Activated effector memory CD4-positive, alpha-beta T cell treated with anti-CD3 and anti-CD28 coated beads, Interleukin-2, amount 50 U/mL, for 16 hours (primary cell): ENCODE results near the gene OR1L6.

ENCODE experiments used
- DNase-seq: peaks from one replicate; pipeline ENCODE4 v3.0.0-alpha.2; 2020

The OR1L6 gene, protein sequence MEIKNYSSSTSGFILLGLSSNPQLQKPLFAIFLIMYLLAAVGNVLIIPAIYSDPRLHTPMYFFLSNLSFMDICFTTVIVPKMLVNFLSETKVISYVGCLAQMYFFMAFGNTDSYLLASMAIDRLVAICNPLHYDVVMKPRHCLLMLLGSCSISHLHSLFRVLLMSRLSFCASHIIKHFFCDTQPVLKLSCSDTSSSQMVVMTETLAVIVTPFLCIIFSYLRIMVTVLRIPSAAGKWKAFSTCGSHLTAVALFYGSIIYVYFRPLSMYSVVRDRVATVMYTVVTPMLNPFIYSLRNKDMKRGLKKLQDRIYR

DNA sequence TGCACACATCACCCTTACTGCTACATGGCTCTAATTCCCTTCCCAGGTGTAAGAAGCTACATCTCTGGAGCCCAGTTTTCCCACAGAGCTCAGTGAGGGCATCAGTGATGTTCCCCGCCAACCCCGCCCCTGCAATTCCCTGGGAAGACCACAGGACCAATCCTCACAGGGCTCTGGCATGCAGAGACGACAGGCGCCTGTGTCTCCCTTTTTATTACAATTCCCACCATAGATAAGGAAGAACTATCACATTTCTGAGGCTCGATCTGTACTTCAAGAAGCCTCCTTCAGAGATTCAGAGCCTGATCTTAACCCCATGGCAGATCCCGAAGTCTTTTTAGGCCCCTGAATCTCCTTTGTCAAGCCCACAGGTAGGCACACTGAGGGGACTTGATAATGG lies at the start of gene OR1L6:
Gene OR1L6, plus strand, starts transcription at position 301 of the 400 bp plus-strand sequence. CDS start 7,545 bp downstream, outside the sequence.
- DNase-seq, result no peak

DNA sequence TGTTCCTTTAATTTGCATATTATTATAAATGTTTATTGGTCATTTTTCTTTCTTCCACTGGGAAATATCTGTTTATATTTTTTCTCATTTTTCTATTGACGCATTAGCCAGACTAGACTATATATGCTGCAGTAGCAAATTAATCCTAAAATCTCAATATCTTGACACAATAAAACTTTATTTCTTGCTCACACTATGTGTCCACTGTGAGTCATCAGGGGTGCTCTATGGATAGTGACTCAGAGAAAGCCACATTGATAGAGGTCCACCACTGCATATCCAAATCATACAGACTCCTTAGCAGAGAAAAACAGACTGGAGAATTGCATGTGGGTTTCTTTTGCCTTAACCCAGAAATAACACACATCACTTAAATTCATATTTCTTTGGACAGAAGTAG lies 46.4 kb upstream of the OR1L6 start:
- no peak for DNase-seq

DNA sequence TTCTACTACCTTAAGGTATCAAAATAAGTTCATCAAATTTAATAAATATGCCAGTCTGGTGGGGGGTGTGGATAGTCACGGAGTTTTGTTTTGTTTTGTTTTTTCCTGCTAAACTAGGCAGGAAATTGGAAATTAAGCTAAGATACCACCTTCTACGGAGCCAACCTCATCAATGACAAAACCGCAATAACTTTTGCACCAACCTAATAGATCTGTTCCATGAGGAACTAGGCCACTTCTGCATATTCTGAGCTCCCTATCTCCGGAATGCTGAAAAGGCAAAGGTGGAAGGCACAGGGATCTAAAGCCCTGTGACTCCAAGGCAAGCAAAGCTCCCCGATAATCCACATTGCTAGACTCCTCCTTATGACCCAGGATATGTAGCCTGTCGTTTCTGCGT lies 24.1 kb upstream of the OR1L6 start:
- DNase-seq, result no peak

DNA sequence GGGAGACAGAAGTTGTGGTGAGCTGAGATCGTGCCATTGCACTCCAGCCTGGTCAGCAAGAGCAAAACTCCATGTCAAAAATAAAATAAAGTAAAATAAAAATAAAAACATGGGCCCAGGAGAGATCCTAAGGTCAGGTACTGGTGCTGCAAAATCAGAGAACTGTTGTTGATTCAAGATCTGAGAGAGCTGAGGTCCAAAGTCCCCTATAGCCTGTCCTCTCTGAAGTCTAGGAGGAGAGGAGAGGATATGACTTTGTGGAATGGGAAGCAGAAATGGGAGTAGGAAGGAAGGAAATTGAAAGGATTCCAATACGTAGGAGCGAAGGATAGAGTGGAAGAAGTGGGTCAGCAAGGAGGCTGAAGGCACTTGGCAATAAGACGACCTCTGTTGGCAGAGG lies 22.9 kb upstream of the OR1L6 start:
- no peak for DNase-seq

DNA sequence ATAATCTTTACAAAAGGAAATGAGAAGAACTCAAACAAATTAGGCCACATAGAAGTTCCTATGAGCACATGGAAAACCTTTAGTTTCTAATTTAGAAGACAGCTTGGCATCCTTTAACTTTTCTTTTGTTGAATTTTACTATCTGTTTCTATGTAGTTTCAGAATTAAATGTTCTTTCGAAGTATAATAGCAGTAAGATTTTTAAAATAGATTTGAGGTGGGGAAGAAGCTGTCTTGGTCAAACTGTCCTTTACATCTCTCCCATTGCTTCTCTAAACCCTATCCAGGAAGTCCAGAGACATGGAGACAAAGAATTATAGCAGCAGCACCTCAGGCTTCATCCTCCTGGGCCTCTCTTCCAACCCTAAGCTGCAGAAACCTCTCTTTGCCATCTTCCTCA lies 18.4 kb upstream of the OR1L6 start, which contains the start of gene OR1L4:
Gene OR1L4, plus strand, starts transcription at position 301 of the 400 bp plus-strand sequence. Its CDS starts 0 bp downstream, at position 301.
- DNase-seq, result no peak

DNA sequence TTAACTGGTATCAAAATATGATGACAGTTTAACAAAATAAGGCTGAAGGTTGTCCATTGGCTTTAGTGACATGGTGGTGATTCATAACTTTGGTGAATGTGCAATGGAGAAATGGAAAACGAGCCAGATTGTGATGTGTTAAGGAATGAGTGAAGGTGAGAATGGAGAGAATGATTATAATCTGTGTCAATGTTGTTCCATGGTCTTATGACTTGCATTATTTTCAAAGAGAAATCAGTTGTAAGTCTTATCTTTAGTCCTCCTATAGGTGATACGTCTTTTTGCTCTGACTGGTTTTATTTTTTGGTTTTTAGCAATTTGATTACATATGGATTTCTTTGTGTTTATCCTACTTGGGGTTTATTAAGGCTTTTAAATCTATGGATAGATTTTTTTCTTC lies 12.7 kb downstream of the OR1L6 start:
- DNase-seq, result no peak

DNA sequence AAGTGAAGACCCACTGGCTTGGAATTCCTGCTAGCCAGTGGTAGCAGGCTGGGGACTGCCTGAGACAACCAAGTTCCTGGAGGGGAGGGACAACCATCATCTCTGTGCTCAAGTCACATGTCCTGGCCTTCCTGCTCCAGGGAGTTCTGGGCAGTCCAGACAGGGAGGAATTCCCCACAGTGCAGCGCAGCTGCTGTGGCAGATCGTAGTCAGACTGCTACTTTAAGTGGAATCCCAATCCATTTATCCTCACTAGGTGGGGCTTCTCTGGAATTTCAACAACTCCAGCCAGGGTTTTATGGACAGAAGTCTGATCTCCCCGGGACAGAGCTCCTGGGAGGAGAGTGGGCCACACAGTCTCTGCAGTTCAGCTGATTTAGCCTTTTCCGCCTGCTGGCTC lies 25.7 kb downstream of the OR1L6 start:
- no peak for DNase-seq

DNA sequence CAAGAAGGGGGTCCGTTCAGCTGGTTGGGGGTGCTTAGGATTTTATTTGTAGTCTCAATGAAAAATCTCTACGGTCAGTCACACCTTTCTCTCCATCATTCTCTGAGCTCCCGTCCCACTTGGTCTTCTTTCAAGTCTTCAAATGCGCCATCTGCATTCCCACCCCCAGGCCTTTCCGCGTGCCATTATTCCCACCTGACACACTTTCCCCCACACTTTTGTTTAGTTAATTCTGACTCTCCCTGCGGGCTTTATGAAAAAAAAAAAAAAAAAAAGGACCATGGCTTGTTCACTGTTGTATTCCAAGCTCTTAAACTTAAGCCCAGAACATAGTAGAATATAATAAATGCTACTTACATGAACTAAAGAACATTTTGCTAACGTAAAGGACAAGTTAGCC lies 34.9 kb downstream of the OR1L6 start:
- no peak for DNase-seq

DNA sequence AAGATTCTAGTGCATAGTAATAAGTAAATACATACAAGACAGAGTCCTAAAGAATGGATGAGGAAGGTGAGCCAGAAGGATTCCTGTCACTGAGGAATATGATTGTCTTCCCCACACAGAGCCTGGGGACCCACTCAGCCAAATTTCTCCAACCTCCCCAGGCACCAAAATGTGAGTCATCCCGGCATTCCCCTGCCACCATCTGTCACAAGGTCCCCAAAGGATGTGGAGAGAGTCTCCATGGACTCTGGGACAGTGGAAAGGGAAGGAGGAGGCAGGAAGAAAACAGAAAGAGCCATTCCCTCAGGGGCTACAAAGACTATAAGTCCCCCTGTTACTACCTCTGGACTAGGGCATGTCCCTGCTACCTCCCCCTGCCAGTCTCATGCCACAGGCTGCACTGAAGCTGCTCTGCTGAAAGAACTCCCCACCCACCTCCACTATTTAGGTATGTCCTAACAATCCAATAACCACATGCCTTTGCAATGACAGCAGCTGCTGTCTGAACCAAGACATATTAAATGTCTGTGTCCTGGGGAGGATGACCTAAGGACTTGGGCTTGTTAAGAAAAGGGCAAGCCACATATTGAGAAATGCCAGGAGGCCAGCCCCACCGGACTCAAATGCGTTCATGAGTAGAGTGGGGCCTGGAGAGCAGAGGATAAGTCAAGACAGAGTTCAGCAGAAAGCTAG lies 36.0 kb downstream of the OR1L6 start:
- no peak for DNase-seq

DNA sequence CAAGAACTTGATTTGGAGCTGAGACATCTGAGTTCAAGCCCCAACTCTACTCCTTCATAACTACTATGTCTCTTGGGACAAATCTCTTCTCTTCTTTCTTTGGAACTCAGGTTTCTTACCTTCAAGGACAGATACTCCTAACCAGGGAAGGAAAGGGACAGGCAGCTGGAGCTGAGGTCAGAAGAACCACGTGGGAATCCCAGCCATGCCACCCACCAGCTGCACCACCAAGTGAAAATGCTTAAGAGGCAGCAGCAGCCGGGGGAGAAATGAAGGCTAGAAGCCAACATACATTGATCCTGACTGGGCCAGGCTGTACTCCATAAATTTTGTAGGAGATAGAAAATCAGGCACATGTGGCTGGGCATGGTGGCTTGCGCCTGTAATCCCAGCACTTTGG lies 37.1 kb downstream of the OR1L6 start:
- DNase-seq, result no peak

DNA sequence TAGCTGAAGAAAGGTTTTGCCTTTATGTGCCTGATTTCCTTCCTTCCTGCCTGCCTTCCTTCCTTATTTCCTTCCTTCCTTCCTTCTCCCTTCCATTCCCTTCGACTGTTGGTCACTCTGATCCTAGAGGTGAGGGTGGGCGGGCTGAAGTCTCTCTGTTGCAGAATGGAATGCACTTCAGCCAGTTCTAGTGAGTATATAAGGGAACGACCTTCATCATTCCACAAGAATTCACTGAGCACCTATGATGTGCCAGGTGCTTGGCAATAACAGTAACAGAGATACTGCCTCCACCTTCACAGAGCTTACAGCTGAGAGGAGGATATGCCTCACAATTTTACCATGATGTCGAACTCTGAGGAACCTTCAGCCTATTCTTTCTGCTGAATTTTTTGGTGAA lies 37.9 kb downstream of the OR1L6 start:
- no peak for DNase-seq

DNA sequence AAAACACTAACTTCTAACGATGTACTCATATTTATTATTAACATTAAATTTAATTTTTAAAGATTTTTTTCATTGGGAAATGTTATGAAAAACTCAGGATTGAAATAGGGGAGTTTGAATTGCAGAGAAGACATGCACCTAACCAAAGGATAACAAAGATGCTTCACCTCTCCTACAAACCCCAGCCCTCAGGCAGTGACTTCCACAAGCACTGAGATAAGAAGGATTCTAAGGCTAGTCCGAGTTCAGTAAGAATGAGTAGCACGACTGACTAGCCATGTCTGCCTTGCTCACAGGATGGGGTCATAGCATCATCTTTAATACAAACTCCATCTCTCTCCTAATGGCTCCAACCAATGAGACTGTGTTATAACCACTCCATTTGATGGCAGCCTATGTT lies 39.6 kb downstream of the OR1L6 start:
- DNase-seq, result no peak

DNA sequence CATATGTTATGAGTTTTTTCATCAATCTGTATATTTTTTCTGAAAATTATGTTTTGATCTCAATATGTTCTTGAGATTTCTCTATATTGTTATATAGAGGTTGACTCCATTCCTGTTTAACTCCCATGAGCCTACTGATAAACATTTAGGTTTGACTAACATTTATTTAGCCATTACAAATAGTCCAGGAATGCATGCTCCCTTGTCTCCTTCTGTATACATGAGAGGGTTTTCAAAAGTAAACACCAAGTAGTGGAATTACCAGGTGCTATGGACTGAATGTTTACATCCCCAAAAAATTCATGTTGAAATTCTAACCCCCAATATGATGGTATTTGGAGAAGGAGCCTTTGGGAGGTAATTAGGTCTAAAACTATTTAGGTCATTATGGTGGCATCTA lies 43.2 kb downstream of the OR1L6 start:
- no peak for DNase-seq

DNA sequence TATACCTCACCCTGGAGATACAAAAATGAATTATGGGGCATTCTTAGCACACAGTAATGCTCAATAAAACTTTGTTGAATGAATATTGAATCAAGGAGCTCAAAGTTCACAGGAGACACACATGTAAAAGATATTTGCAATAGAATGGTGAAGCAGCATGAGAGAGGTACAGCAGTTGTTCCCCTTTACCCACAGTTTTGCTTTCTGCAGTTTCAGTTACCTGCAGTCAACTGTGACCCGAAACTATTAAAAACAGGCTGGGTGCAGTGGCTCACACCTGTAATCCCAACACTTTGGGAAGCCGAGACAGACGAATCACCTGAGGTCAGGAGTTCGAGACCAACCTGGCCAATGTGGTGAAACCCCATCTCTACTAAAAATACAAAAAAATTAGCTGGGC lies 44.2 kb downstream of the OR1L6 start:
- DNase-seq, result no peak

DNA sequence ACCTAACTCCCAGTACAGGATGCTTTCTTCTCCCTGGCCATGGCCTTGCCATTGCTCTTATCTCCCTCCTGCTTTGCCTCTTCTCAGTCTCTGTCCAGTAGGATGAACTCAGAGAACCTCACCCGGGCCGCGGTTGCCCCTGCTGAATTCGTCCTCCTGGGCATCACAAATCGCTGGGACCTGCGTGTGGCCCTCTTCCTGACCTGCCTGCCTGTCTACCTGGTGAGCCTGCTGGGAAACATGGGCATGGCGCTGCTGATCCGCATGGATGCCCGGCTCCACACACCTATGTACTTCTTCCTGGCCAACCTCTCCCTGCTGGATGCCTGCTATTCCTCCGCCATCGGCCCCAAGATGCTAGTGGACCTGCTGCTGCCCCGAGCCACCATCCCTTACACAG lies 46.7 kb downstream of the OR1L6 start, which contains the start of gene OR5C1:
Gene OR5C1, plus strand, starts transcription at position 103 of the 400 bp plus-strand sequence. Its CDS starts 0 bp downstream, at position 103.
- no peak for DNase-seq

DNA sequence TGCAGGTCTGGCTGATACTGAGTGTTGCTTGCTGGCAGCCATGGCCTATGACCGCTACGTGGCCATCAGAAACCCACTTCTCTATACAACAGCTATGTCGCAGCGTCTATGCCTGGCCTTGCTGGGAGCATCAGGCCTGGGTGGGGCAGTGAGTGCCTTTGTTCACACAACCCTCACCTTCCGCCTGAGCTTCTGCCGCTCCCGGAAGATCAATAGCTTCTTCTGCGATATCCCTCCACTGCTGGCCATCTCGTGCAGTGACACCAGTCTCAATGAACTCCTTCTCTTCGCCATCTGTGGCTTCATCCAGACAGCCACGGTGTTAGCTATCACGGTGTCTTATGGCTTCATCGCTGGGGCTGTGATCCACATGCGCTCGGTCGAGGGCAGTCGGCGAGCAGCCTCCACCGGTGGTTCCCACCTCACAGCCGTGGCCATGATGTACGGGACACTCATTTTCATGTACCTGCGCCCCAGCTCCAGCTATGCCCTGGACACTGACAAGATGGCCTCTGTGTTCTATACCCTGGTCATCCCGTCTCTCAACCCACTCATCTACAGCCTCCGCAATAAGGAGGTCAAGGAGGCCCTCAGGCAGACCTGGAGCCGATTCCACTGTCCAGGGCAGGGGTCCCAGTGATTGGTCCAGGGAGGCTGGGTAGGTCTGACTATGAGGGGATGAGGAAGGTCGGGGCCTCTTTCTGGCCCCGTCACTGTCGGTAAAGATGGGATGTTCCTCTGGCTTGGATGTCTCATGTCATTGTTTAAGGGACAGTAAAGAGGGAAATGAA lies 47.3 kb downstream of the OR1L6 start:
- no peak for DNase-seq

DNA sequence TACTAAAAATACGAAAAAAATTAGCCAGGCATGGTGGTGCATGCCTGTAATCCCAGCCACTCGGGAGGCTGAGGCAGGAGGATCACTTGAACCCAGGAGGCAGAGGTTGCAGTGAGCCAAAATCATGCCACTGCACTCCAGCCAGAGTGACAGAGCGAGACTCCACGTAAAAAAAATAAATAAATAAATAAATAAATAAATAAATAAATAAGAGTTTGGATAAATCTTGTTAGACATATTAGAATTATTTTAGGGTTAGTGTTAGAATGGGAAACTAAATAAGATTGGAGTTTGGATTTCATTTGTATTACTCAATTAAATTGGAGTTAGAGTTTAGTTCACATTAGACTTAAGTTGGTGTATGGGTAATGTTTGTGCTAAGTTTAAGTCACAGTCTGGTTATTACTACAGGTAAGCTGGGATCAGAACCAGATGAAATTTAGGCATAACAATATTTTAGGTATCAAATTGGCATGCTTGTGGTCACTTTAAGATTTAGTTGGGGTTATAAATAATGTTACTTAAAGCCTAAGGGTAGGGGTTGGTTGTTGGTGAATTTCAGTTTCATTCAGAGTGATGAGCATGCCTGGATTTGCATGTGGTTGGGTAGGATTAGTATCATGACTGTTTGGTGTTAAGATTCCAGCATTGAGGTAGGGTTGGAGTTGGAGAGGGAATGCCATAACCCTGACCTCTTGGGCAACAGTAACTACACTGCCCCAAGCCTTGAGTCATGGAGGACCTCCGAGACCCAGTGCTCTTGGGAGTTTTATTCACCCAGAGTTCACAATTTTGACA lies 50.0 kb downstream of the OR1L6 start:
- no peak for DNase-seq

DNA sequence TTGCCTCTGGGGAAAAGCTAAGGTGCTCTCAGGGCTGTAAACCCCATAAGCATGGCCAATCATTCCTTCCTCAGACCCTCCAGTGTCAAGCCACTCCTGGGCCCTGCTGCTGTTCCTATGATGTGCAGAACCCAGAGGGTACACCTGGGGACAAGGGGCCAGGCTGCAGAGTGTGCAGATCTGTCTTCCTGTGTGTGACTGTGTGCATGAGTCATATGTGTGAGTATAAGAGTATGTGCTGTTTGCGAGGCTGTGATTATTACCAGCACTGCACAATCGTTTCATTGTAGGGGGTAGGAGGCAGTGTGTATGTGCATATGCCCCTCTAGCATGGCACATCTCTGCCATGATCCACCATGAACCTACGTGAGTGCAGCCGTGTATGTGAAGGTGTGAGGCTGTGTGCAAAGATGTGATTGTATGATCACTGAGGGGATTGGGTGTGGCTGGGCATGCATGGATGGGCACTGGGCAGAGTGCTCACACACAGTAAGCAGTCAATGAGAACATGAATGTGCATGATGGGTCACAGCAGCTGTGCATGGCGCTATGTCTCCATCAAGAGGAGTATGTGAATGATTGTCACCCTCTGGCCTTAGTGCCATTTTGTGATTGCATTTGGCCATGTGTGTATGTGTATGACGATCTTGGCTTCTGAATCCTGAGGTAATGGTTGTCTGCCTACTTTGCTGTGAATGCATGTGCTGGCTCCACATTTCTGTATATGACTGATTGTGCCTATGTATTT lies 55.4 kb downstream of the OR1L6 start:
- no peak for DNase-seq
